22Rv1 (cell line): ENCODE data around the gene SLC1A2.
"Not testable (repeated sequence)": the region's sequence is repeated elsewhere in the genome, so short reads cannot be mapped to it uniquely, and the experiment has no call there.

ENCODE experiments used
- H3K27ac ChIP-seq: fragments of 450-650 bp; 2 replicates; pipeline ENCODE4 v1.5.1; 2017
- ZFX ChIP-seq: fragments of 450-650 bp; IDR thresholded peaks from 2 replicates; pipeline ENCODE4 v1.6.1; 2017; ENCODE audit warnings: antibody characterized with exemption, borderline replicate concordance
- TF ChIP-seq, protein P1 (sequence below): fragments of 450-650 bp; IDR thresholded peaks from 2 replicates; pipeline ENCODE4 v1.5.1; 2017; ENCODE audit warnings: mild to moderate bottlenecking

Gene SLC1A2

DNA sequence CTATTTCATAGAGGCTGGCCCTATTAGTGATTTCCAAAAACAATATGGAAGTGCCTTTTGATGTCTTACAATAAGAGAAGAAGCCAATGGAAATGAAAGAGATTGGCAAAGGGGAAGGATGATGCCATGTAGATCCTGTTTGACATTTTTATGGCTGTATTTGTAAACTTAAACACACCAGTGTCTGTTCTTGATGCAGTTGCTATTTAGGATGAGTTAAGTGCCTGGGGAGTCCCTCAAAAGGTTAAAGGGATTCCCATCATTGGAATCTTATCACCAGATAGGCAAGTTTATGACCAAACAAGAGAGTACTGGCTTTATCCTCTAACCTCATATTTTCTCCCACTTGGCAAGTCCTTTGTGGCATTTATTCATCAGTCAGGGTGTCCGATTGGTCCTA, 189.0 kb downstream of the SLC1A2 start:
- no peak overlapping the region for H3K27ac ChIP-seq
- TF ChIP-seq, protein P1, sequence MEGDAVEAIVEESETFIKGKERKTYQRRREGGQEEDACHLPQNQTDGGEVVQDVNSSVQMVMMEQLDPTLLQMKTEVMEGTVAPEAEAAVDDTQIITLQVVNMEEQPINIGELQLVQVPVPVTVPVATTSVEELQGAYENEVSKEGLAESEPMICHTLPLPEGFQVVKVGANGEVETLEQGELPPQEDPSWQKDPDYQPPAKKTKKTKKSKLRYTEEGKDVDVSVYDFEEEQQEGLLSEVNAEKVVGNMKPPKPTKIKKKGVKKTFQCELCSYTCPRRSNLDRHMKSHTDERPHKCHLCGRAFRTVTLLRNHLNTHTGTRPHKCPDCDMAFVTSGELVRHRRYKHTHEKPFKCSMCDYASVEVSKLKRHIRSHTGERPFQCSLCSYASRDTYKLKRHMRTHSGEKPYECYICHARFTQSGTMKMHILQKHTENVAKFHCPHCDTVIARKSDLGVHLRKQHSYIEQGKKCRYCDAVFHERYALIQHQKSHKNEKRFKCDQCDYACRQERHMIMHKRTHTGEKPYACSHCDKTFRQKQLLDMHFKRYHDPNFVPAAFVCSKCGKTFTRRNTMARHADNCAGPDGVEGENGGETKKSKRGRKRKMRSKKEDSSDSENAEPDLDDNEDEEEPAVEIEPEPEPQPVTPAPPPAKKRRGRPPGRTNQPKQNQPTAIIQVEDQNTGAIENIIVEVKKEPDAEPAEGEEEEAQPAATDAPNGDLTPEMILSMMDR: no peak
- no peak for TF ChIP-seq ZFX

DNA sequence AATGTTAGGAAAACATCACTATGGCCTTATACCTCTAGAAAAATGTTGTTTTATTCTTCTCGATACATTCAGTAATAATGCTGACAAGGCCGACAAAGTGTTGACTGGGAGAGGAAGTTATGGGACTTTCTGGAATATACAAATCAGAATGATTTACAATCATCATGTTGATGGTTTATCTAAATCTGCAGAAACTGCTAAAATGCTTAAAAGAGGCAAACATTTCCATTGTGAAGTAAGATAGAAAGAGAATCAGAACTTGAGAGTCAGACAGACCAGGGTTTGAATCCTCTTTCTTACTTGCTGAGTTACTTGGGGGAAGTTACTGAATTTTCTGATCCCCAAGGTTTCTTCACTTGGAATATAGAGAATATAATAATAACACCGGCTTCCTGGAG, 191.0 kb downstream of the SLC1A2 start:
- no peak overlapping the region for H3K27ac ChIP-seq
- TF ChIP-seq, protein P1: no peak
- TF ChIP-seq ZFX: no peak

DNA sequence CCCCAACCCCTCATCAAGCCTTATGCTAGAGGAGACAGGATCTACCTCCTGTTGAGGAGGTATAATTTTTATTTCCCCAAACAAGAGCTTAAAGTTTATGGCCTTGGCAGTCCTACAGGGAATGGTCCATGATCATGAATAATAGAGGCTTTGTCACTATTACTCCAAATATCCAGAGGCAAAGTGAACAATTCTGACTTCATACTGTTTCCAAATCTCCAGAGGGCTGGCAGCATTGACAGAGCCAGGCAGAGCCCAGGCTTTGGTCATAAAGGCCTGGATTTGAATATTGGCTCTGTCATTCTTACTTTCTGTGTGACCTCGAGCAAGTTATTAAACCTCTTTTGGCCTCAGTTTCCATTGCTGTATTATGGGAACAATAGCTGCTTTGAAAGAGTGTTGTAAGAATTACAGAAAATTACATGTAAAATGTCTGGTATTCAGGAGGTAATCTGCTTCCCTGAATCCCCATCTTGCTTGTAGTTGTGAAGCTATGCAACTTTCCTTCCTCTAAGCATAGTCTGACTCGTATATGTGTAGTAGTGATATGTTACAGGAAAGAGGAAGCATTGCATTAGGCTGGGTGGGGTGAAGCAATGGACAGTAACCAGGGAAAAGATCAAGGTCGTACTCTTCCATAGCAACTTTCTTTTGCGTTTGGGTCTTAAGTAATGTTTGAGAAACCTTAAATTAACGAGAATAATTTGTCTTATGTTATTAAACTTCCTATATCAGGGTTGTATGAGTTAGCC, 191.6 kb downstream of the SLC1A2 start:
- TF ChIP-seq, protein P1: no peak
- TF ChIP-seq ZFX: no peak

DNA sequence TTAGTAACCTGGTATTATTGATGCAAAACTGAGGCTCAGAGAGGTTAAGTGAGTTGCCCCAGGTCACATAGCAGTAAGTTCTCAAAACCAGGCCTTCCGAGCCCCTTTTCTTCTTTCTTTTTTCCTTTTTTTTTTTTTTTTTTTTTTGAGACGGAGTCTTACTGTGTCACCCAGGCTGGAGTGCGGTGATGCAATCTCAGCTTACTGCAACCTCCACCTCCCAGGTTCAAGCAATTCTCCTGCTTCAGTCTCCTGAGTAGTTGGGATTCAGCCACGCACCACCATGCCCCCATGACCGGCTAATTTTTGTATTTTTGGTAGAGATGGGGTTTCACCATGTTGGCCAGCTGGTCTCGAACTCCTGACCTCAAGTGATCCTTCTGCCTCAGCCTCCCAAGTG, 192.6 kb downstream of the SLC1A2 start:
- not testable (repeated sequence) for H3K27ac ChIP-seq

More for the DNA sequence above, 191.6 kb downstream of the SLC1A2 start:
- no peak overlapping the region for H3K27ac ChIP-seq

DNA sequence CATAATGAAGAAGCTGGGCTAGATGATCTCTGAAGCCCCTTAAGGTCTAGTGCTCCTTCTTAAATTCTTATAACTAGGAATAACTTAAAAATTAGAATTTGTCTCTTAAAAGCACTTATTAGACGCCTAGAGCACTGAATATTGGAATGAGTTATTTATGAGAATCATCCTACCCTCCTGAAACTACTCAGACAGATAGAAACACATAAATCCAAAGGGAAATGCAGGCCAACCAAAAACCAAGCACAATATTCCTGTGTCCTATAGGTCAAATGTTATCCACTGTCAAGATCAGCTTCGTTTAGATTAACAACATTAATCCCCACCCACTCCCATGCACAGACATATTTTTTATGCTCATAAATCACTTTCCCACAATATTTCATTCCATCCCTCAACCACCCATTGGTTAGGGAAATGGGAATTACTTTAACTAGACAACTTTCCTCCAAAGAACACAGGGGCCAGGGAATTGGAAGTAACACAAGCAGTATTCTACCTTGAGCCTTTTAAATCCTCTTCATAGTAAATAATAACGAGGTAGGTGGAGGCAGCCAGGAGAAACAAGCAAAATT, 193.3 kb downstream of the SLC1A2 start:
- TF ChIP-seq, protein P1: no peak
- no peak for TF ChIP-seq ZFX
- H3K27ac ChIP-seq: no peak overlapping the region

DNA sequence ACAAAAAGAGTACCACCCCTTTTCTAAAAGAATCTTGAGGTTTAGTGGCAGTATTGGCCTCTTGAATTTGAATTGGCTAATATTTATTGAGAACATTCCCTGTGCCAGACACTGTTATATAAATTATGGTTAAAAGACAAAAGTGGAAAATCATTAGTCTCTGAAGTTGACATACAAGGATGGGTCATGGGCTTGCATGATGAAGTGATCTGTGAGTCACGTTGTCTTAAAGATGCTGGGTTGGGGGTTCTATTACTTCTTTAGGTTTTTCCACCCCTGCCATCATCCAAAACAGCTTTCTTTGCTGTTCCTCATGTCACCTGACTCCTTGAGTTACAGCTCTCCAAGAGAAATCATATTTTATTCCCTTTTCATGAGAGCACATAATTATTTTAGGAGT, 195.4 kb downstream of the SLC1A2 start:
- no peak overlapping the region for H3K27ac ChIP-seq
- TF ChIP-seq ZFX: no peak
- TF ChIP-seq, protein P1: no peak

DNA sequence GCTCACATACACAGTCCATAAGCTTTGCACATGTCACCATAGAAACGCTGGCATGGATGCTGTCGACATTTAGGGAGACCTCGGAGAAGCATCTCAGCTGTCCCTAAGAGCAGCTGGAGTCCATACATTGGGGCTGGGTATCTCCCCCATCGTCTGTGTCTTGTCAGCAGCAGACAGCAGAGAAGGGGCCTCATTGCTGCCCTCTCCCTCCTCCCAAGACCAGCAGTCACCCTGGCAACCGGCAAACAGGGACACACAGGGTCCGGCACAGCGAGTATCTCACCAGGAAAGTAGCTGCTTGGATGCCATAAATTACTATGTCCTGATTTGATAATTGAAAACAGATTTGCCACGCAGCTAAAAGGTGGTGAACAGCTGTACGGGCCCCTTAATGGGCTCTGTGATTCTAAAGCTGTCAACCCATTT, 196.0 kb downstream of the SLC1A2 start:
- no peak overlapping the region for H3K27ac ChIP-seq
- TF ChIP-seq, protein P1: no peak
- TF ChIP-seq ZFX: no peak
